Trophoblast cell (in vitro differentiated cells and primary cell): ENCODE data around the gene ZNF146.
"Not testable (repeated sequence)": the region's sequence is repeated elsewhere in the genome, so short reads cannot be mapped to it uniquely, and the experiment has no call there.

Experiments
- DNase-seq, 2 donors: peaks; one replicate each; pipeline ENCODE4 v3.0.0-alpha.2; 2016
- H2AFZ ChIP-seq: 2 replicates; pipeline ENCODE4 v1.6.1; 2013; ENCODE audit warnings: low read length, moderate library complexity, mild to moderate bottlenecking; ENCODE audit not compliant: insufficient read depth, poor library complexity
- H2AK5ac ChIP-seq: 2 replicates; pipeline ENCODE4 v1.6.1; 2013; ENCODE audit warnings: mild to moderate bottlenecking, low read length
- H2BK120ac ChIP-seq: 2 replicates; pipeline ENCODE4 v1.6.1; 2013; ENCODE audit warnings: low read length, mild to moderate bottlenecking, moderate library complexity; ENCODE audit not compliant: insufficient read depth, poor library complexity
- H2BK12ac ChIP-seq: 2 replicates; pipeline ENCODE4 v1.6.1; 2013; ENCODE audit warnings: mild to moderate bottlenecking, low read length, moderate library complexity
- H2BK5ac ChIP-seq: 2 replicates; pipeline ENCODE4 v1.6.1; 2013; ENCODE audit warnings: low read length, low read depth, moderate library complexity, mild to moderate bottlenecking; ENCODE audit not compliant: poor library complexity
- H3K14ac ChIP-seq: 2 replicates; pipeline ENCODE4 v1.6.1; 2013; ENCODE audit warnings: mild to moderate bottlenecking, low read length
- H3K18ac ChIP-seq: 2 replicates; pipeline ENCODE4 v1.6.1; 2013; ENCODE audit warnings: mild to moderate bottlenecking, low read length
- H3K23ac ChIP-seq: 2 replicates; pipeline ENCODE4 v1.6.1; 2013; ENCODE audit warnings: low read length
- H3K27ac ChIP-seq: 2 replicates; pipeline ENCODE4 v1.5.1; 2013; ENCODE audit warnings: low read depth, mild to moderate bottlenecking, inconsistent platforms, low read length, moderate library complexity
- H3K27me3 ChIP-seq: 2 replicates; pipeline ENCODE4 v1.6.1; 2013; ENCODE audit warnings: inconsistent platforms, mild to moderate bottlenecking, low read length, moderate library complexity; ENCODE audit not compliant: insufficient read depth
- H3K36me3 ChIP-seq, 2 experiments: 1 replicate in 1 of 2; 2 replicates in 1 of 2; pipeline ENCODE4 v1.6.1; 2013; ENCODE audit warnings: low read length in 2 of 2, mild to moderate bottlenecking in 2 of 2, moderate library complexity in 1 of 2; ENCODE audit not compliant: insufficient read depth in 2 of 2, control insufficient read depth in 1 of 2
- H3K4ac ChIP-seq: 2 replicates; pipeline ENCODE4 v1.6.1; 2013; ENCODE audit warnings: low read depth, mild to moderate bottlenecking, low read length, moderate library complexity
- H3K4me1 ChIP-seq, 2 experiments: 1 replicate in 1 of 2; 2 replicates in 1 of 2; pipeline ENCODE4 v1.6.1; 2013; ENCODE audit warnings: low read length in 2 of 2, mild to moderate bottlenecking in 2 of 2, moderate library complexity in 1 of 2; ENCODE audit not compliant: insufficient read depth in 2 of 2, control insufficient read depth in 1 of 2
- H3K4me2 ChIP-seq: 2 replicates; pipeline ENCODE4 v1.6.1; 2013; ENCODE audit warnings: inconsistent platforms, mild to moderate bottlenecking, low read length, moderate library complexity
- H3K4me3 ChIP-seq: 2 replicates; pipeline ENCODE4 v1.5.1; 2013; ENCODE audit warnings: mild to moderate bottlenecking, low read depth, low read length, inconsistent platforms
- H3K79me1 ChIP-seq: one replicate; pipeline ENCODE4 v1.6.1; 2013; ENCODE audit warnings: low read length
- H3K79me2 ChIP-seq: 2 replicates; pipeline ENCODE4 v1.6.1; 2013; ENCODE audit warnings: low read length, mild to moderate bottlenecking; ENCODE audit not compliant: control insufficient read depth, insufficient read depth, poor library complexity
- H3K9ac ChIP-seq: 2 replicates; pipeline ENCODE4 v1.6.1; 2013; ENCODE audit warnings: mild to moderate bottlenecking, low read length
- H3K9me3 ChIP-seq: 2 replicates; pipeline ENCODE4 v1.6.1; 2013; ENCODE audit warnings: low read depth, mild to moderate bottlenecking, control low read depth, inconsistent platforms, low read length; ENCODE audit not compliant: insufficient read depth
- H4K12ac ChIP-seq: 2 replicates; pipeline ENCODE4 v1.6.1; 2013; ENCODE audit warnings: low read depth, mild to moderate bottlenecking, low read length, moderate library complexity
- H4K8ac ChIP-seq: 2 replicates; pipeline ENCODE4 v1.6.1; 2013; ENCODE audit warnings: low read depth, mild to moderate bottlenecking, low read length, moderate library complexity
- H4K91ac ChIP-seq: one replicate; pipeline ENCODE4 v1.6.1; 2013; ENCODE audit warnings: low read depth, mild to moderate bottlenecking, low read length, moderate library complexity
- WGBS: extraction: QIAGEN DNeasy Blood & Tissue Kit; methylation state at CpG from one replicate; pipeline ENCODE4 v1.1.7; 2013; ENCODE audit warnings: missing lambda C conversion rate; ENCODE audit not compliant: insufficient read length, insufficient coverage; ENCODE audit errors: extremely low coverage; 5-methylcytosine and 5-hydroxymethylcytosine counted together

Gene ZNF146

DNA sequence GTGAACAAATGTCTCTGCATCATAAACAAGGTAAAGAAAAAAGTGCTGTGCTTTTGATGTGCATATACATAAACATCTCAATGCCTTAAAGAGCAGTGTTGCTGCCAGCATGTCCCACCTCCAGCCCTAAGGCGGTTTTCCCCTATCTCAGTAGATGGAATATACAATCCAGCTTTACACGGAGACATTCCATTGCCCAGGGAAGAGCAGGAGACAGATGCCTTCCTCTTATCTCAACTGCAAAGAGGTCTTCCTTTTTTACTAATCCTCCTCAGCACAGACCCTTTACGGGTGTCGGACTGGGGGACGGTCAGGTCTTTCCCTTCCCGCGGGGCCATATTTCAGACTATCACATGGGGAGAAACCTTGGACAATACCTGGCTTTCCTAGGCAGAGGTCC is 18.7 kb downstream of the ZNF146 start:
- peaks cover 31 to 58% of the 10 kb centered on the region in 2 experiments for H3K36me3 ChIP-seq
- not testable (repeated sequence) for H3K4me2 ChIP-seq, H3K27me3 ChIP-seq, H4K12ac ChIP-seq, H3K79me2 ChIP-seq, H2BK12ac ChIP-seq, H2BK120ac ChIP-seq, H2AFZ ChIP-seq, H3K27ac ChIP-seq, H3K4me1 ChIP-seq, H3K23ac ChIP-seq, H3K18ac ChIP-seq, H3K14ac ChIP-seq, H3K4ac ChIP-seq, H3K79me1 ChIP-seq, H2AK5ac ChIP-seq, H4K91ac ChIP-seq, H2BK5ac ChIP-seq, H4K8ac ChIP-seq, H3K9me3 ChIP-seq, H3K9ac ChIP-seq, H3K4me3 ChIP-seq
- WGBS: no CpG with 5 or more reads among the region's 7 CpGs
- DNase-seq: peak in 1 of 2 donors; percentile 48

DNA sequence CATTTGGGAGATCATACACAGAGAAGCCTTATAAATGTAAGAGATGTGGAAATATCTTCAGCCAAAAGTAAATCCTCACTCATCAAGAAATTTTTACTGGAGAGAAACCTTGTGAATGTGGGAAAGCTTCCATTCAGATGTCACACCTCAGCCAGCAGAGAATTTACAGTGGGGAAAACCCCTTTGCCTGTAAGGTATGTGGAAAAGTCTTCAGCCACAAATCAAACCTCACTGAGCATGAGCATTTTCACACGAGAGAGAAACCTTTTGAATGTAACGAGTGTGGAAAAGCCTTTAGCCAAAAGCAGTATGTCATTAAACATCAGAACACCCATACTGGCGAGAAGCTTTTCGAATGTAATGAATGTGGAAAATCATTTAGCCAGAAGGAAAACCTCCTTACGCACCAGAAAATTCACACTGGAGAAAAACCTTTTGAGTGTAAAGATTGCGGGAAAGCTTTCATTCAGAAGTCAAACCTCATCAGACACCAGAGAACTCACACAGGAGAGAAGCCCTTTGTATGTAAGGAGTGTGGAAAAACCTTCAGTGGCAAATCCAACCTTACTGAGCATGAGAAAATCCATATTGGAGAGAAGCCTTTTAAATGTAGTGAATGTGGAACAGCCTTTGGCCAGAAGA is 21.5 kb downstream of the ZNF146 start:
- Histone ChIP-seq H2BK12ac (no peak overlapping the region), H3K4me2 (no peak overlapping the region), H3K14ac (no peak overlapping the region), H4K8ac (no peak overlapping the region), H2AFZ (no peak overlapping the region), H3K4ac (no peak overlapping the region), H3K27me3 (no peaks in the 10 kb centered on the region), H3K4me3 (no peak overlapping the region), H3K36me3 (peaks cover 19 to 45% of the 10 kb centered on the region in 2 experiments), H2BK120ac (no peak overlapping the region), H3K79me1 (no peaks in the 10 kb centered on the region), H3K4me1 (no peaks in the 10 kb centered on the region), H2BK5ac (no peak overlapping the region), H4K12ac (no peak overlapping the region), H3K79me2 (no peaks in the 10 kb centered on the region), H3K23ac (no peak overlapping the region), H2AK5ac (no peak overlapping the region), H3K18ac (no peak overlapping the region), H3K9ac (no peak overlapping the region), H3K27ac (no peak overlapping the region), H3K9me3 (peaks cover 2% of the 10 kb centered on the region), H4K91ac (no peak overlapping the region)
- WGBS: no CpG with 5 or more reads among the region's 6 CpGs
- DNase-seq: no peak

DNA sequence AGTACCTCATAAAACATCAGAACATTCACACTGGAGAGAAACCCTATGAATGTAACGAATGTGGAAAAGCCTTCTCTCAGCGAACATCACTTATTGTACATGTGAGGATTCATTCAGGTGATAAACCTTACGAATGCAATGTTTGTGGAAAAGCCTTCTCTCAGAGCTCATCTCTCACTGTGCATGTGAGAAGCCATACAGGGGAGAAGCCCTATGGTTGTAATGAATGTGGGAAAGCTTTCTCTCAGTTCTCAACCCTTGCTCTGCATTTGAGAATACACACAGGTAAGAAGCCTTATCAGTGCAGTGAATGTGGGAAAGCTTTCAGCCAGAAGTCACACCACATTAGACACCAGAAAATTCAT is 22.0 kb downstream of the ZNF146 start:
- no peak overlapping the region for H3K18ac ChIP-seq
- no peak overlapping the region for H4K91ac ChIP-seq
- H3K27me3 ChIP-seq: no peaks in the 10 kb centered on the region
- no peak for DNase-seq
- peaks cover 2% of the 10 kb centered on the region for H3K9me3 ChIP-seq
- no peak overlapping the region for H2AK5ac ChIP-seq
- peaks cover 14 to 42% of the 10 kb centered on the region in 2 experiments for H3K36me3 ChIP-seq
- no peak overlapping the region for H3K4ac ChIP-seq
- H3K4me2 ChIP-seq: no peak overlapping the region
- H3K27ac ChIP-seq: no peak overlapping the region
- H3K79me2 ChIP-seq: no peaks in the 10 kb centered on the region
- no peak overlapping the region for H3K23ac ChIP-seq
- H2BK5ac ChIP-seq: no peak overlapping the region
- H2BK12ac ChIP-seq: no peak overlapping the region
- H2BK120ac ChIP-seq: no peak overlapping the region
- no peaks in the 10 kb centered on the region for H3K4me1 ChIP-seq
- no peak overlapping the region for H3K9ac ChIP-seq
- no peak overlapping the region for H4K8ac ChIP-seq
- no peaks in the 10 kb centered on the region for H3K79me1 ChIP-seq
- no peak overlapping the region for H3K14ac ChIP-seq
- no CpG with 5 or more reads among the region's 3 CpGs for WGBS
- no peak overlapping the region for H3K4me3 ChIP-seq
- H4K12ac ChIP-seq: no peak overlapping the region
- no peak overlapping the region for H2AFZ ChIP-seq

DNA sequence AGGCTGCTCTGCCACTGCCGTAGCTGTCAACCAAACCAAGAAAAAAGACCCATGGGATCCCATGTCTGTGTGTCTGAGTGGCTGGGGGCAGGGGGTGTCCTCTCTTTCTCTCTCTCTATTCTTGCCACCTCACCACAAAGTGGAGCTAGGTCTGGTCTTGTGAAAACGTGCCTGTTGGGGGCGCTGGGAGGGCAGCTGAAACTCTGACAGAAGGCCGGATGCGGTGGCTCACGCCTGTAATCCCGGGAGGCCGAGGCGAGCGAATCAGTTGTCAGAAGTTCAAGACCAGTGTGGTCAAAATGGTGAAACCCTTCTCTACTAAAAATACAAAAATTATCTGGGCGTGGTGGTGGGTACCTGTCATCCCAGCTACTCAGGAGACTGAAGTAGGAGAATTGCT is 29.2 kb downstream of the ZNF146 start:
- H2AK5ac ChIP-seq: no peak overlapping the region
- H3K23ac ChIP-seq: no peak overlapping the region
- H2BK5ac ChIP-seq: no peak overlapping the region
- no peak overlapping the region for H3K14ac ChIP-seq
- H4K12ac ChIP-seq: no peak overlapping the region
- H4K8ac ChIP-seq: no peak overlapping the region
- no peak for DNase-seq
- H3K4ac ChIP-seq: no peak overlapping the region
- H3K79me2 ChIP-seq: no peaks in the 10 kb centered on the region
- no CpG with 5 or more reads among the region's 11 CpGs for WGBS
- peaks cover 9% of the 10 kb centered on the region for H3K9me3 ChIP-seq
- H3K79me1 ChIP-seq: no peaks in the 10 kb centered on the region
- H3K4me2 ChIP-seq: no peak overlapping the region
- no peak overlapping the region for H3K27ac ChIP-seq
- H3K18ac ChIP-seq: no peak overlapping the region
- no peak overlapping the region for H4K91ac ChIP-seq
- no peak overlapping the region for H2BK120ac ChIP-seq
- no peak overlapping the region for H2BK12ac ChIP-seq
- H3K36me3 ChIP-seq: peaks cover 0 to 4% of the 10 kb centered on the region in 2 experiments
- H3K9ac ChIP-seq: no peak overlapping the region
- peaks cover 3 to 5% of the 10 kb centered on the region in 2 experiments for H3K4me1 ChIP-seq
- no peaks in the 10 kb centered on the region for H3K27me3 ChIP-seq
- H3K4me3 ChIP-seq: no peak overlapping the region
- H2AFZ ChIP-seq: no peak overlapping the region
